ENCODE results near the gene AEBP1.

The AEBP1 gene

DNA sequence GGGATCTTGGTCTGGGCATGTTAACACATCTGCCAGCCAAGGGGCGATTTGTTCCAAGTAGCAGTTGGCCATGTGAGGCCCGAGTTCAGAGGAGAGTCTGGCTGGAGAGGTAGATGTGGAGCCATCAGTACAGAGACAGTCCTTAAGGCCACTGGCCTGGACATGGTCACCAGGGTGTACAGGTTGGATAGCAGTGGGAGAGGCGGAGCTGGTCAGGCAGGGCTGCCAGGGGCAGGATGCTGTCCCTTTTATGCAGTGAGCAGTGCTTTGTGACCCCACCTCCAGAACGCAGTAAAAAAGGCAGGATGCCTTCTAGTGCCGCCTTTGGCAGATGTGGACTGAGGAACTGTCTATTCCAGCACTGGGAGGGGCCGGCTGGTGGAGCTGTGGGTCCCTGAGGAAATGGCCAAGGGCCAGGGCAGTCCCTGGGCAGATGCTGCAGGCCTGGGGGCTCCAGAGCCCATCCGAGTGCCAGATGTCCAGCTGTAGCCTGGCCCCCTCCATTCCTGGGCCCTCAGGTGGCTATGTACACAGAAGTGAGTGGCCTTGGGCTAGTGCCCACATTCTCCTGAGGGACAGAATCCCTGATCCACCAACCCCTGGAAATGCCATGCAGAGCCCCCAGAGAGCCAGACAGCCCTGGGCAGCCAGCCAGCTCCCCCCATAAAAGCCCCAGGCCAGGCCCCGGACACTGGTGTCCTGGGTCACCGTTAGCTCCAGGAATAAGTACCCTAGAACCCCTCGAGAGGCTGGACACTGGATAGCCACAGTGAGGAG is 54.1 kb downstream of the AEBP1 start:
- no peak for DNase-seq

DNA sequence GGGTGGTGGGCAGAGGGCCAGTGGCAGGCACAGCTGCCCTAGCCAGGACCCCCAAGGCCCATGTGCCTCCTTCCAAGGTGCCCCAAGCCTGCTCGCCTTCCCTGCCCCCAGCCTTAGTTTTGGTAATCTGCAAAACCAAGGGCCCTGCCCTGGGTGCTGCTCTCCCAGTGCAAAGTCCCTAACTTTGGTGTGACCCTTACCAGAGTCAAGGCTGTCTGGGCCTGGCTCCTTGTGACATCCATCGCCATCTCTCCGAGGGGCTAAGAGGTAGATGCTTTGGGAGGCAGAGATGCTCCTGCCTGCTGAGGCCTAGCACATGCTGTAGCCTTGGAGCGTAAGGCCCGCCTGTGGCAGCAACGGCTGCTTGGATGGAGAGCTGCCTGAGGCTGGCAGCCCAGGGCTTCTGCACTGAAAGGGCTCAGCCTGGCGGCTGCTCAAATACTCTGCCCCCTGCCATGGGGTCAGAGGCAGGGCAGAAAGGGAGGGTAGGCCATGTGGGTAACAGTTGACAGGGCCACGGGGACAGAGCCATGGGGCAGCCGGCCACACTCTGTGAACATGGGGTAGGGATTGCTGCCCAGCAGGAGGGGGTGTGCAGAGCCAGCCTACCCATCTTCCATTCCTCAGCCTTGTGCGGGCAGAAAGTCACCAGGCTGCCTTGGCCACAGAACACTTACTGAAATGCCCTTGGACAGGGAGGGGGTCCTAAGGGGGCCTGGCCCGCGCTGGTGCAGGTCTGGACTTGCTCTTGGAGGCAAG is 54.9 kb downstream of the AEBP1 start:
- no peak for DNase-seq

DNA sequence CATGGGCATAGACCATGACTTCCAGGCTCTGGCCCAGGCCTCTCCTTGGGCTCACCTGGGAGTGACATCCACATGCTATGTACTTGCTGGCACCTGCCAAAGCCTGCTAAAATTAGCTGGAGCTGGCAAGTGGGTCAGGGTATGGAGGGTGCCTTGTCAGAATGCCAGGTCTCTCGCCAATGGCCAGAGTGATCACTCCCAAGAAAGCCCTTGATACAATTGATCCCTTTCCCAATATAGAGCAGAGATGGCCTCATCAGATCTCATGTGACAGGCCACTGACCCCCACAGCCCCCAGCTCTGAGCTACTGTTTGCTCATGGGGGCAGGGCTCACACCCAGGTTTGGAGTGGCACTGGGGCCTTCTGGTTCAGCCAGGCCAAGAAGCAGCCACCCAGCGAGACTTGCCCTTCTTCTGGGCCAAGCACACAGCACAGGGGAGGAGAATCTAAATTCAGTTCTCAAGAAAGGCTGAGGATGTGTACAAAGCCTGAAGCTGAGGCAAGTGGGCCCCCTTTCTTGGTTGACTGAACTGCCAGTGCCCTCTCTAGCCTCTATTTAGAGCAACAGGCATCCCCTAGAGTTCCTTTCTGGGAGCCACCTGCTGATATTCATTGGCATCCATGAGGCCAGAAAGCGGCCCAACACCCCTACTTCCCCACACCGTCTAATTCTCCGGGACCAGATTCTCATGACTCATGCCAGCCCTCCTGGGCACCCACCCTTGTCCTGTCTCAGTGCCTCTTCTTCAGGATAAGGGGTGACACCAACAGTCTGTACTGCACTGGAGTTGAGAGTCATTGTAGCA is 55.9 kb downstream of the AEBP1 start:
- DNase-seq: no peak

DNA sequence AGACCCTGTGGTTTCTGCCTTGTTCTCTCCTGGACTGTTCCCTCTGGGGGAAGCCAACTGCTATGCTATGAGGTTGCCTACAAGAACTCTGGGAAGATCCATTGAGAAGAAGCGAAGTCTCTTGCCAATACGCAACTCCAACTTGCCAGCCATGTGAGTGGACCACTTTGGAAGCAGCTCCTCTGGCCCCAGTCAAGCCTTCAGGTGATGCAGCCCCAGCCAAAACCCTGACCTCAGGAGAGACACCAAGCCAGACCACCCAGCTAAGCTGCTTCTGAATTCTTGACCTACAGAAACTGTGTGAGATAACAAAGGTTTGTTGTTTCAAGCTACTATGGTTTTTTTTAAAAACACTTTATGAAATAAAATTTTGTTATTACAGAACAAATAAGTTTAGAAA is 57.2 kb downstream of the AEBP1 start:
- no peak for DNase-seq

DNA sequence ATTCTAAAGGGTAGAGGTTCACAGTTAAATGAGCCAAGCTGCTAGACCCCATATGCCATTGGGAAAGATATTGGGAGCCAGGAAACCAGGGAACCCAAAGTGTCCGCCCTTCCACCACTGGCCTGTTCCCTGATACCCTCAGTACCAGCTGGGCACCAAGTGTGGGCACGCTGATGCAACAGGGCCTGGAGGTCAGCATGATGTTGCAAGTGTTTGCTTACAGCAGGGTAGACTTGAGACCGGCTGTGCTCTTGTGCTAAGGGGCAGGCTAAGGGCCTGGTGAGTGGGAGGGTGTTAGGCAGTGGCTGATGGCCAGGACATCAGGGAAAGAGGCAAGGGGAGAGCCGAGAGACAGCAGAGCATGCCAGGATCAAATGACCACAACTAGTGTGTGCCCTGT is 58.0 kb downstream of the AEBP1 start:
- DNase-seq: no peak

DNA sequence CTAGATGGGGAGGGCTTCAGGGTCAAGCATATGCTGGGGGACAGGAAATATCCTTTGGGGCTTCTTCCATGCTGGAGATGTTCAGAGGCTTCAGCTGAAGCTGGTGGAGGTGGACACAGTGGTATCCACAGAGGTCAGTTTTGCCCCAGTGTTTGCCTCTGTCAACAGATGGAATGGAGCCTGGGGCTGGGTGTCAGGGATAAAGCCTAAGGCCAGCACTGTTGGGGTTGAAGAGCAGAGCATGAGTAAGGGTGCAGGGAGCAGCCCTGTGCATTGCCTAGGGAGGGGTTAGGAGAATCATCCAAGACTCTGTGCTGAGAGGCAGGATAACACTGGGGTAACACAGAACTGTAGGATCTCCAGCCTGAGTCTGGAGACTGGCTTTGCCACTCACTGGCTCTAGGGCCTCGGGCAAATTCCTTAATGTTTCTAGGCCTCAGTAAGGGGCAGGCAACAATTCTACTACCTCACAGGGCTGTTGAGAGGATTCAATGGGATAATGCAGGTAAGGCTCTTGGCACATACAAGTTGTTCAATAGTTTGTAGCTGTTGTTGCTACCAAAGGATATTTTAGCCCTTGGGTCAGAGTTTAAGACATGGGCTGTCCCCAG is 58.7 kb downstream of the AEBP1 start:
- DNase-seq: no peak

DNA sequence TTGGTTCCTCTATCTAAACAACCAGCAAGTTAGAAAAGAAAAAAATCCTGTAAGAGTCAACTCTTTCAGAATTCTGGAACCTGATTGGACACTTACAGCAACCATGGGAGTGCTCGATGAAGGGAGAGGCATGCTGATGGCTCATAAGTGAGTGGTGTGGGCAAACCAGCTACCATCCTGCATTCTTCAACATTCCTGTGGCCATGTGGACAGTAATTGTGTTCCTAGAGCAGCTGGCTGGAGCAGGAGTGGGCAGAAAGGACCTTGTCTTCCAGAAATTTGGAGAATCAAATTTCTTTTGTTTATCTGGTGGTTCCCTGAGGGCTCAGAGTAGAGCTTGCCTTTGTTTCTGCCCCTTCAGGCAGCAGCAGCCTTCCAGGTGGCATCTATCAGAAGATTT is 59.4 kb downstream of the AEBP1 start:
- no peak for DNase-seq
